ENCODE measurements around the gene NTSR2. TPM values are rescaled to one million over a fixed set of nuclear protein-coding genes. Genes with fewer than 3 reads are reported as not detected.

The NTSR2 gene
- total and polyA plus RNA-seq, 2 donors (not counting 3 experiments of a cell fraction or from before 2014, with no cell fraction given): not detected

GRCh38 chr2:11701751-11702301 is 31.8 kb upstream of the NTSR2 start:
- BruUV-seq (replicated peaks): no TSS peak
- Histone ChIP-seq H3K79me2 (ENCODE audit: control insufficient read depth, insufficient read depth, low read length) (no peaks in the 10 kb centered on the region), H3K27ac (ENCODE audit: insufficient read depth, low read depth, low read length) (no peak overlapping the region), H2AFZ (ENCODE audit: low read depth, low read length) (no peak overlapping the region), H3K4me3 (replicated peaks in 1 of 3; ENCODE audit: insufficient read depth in 1 of 3, low read depth in 1 of 3, low read length in 3 of 3) (no peak overlapping the region), H3K27me3 (ENCODE audit: control insufficient read depth in 2 of 2, insufficient read depth in 2 of 2, low read length in 2 of 2) (no peaks in the 10 kb centered on the region), H4K20me1 (replicated peaks; ENCODE audit: control insufficient read depth, extremely low read depth, insufficient read depth, low read length) (no peaks in the 10 kb centered on the region), H3K4me2 (ENCODE audit: insufficient read depth, low read length) (no peak overlapping the region), H3K9me1 (replicated peaks; ENCODE audit: control insufficient read depth, extremely low read depth, insufficient read depth, low read length) (no peaks in the 10 kb centered on the region), H3K4me1 (ENCODE audit: control insufficient read depth, extremely low read depth, insufficient read depth, low read length) (peaks cover 8% of the 10 kb centered on the region), H3K36me3 (ENCODE audit: control insufficient read depth in 2 of 2, extremely low read depth in 1 of 2, insufficient read depth in 2 of 2, low read length in 2 of 2) (no peaks in the 10 kb centered on the region), H3K9me3 (replicated peaks; ENCODE audit: control insufficient read depth, insufficient read depth, low read length) (no peaks in the 10 kb centered on the region), H3K9ac (replicated peaks; ENCODE audit: extremely low read depth, insufficient read depth, low read length) (no peak overlapping the region)
- no peak for DNase-seq (ENCODE audit: low read depth, low spot score)
- ChIA-PET CTCF (no interaction called here), POLR2A (no interaction called here)
- TF ChIP-seq POLR2A (IDR thresholded peaks at IDR 0.05; ENCODE audit: low read depth, low read length) (no peak), JUN (IDR thresholded peaks at IDR 0.05; ENCODE audit: borderline replicate concordance, insufficient read depth, insufficient read length, low read depth) (no peak), MYC (IDR thresholded peaks at IDR 0.05; ENCODE audit: low read depth, low read length) (no peak), FOS (IDR thresholded peaks at IDR 0.05; ENCODE audit: borderline replicate concordance, insufficient read depth, low read length) (no peak), EZH2 (IDR thresholded peaks at IDR 0.05; ENCODE audit: borderline replicate concordance, low read depth, low read length, severe bottlenecking) (no peak), POLR2AphosphoS5 (IDR thresholded peaks at IDR 0.05; ENCODE audit: insufficient read depth, low read depth, low read length) (no peak), GATA2 (IDR thresholded peaks at IDR 0.05; ENCODE audit: insufficient read depth, insufficient read length, low read depth, low read length) (no peak), MAX (IDR thresholded peaks at IDR 0.05; ENCODE audit: insufficient read depth, insufficient read length) (no peak)
- TF ChIP-seq, protein P1, sequence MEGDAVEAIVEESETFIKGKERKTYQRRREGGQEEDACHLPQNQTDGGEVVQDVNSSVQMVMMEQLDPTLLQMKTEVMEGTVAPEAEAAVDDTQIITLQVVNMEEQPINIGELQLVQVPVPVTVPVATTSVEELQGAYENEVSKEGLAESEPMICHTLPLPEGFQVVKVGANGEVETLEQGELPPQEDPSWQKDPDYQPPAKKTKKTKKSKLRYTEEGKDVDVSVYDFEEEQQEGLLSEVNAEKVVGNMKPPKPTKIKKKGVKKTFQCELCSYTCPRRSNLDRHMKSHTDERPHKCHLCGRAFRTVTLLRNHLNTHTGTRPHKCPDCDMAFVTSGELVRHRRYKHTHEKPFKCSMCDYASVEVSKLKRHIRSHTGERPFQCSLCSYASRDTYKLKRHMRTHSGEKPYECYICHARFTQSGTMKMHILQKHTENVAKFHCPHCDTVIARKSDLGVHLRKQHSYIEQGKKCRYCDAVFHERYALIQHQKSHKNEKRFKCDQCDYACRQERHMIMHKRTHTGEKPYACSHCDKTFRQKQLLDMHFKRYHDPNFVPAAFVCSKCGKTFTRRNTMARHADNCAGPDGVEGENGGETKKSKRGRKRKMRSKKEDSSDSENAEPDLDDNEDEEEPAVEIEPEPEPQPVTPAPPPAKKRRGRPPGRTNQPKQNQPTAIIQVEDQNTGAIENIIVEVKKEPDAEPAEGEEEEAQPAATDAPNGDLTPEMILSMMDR (IDR thresholded peaks at IDR 0.05; ENCODE audit: extremely low read depth in 1 of 2, insufficient read depth in 1 of 2, low read depth in 1 of 2, low read length in 2 of 2): no peak
- dilution Hi-C loops (cut with MboI; ENCODE audit: extremely low pct_ligation_motif_present, low sequenced_read_pairs): no loop called here
- intact Hi-C loops (cut with micrococcal nuclease): no loop called here
- FAIRE-seq: no peak
